Uterus (tissue), 2 donors: ENCODE data around the gene PRKAR1B.

Experiments
- POLR2A ChIP-seq, 2 donors: fragments of 450-650 bp; IDR thresholded peaks; one replicate each; pipeline ENCODE4 v1.6.1; 2016; ENCODE audit warnings: antibody characterized with exemption in 2 of 2, mild to moderate bottlenecking in 1 of 2, moderate library complexity in 1 of 2
- TF ChIP-seq, protein P1 (sequence below), 4 experiments: fragments of 200-600 bp in 2 of 4; fragments of 450-650 bp in 2 of 4; sonication (generic) in 2 of 4; IDR thresholded peaks; one replicate each; pipeline ENCODE4 v1.5.1; 2016 to 2019; ENCODE audit warnings: antibody characterized with exemption in 4 of 4, mild to moderate bottlenecking in 2 of 4, moderate library complexity in 1 of 4

DNA sequence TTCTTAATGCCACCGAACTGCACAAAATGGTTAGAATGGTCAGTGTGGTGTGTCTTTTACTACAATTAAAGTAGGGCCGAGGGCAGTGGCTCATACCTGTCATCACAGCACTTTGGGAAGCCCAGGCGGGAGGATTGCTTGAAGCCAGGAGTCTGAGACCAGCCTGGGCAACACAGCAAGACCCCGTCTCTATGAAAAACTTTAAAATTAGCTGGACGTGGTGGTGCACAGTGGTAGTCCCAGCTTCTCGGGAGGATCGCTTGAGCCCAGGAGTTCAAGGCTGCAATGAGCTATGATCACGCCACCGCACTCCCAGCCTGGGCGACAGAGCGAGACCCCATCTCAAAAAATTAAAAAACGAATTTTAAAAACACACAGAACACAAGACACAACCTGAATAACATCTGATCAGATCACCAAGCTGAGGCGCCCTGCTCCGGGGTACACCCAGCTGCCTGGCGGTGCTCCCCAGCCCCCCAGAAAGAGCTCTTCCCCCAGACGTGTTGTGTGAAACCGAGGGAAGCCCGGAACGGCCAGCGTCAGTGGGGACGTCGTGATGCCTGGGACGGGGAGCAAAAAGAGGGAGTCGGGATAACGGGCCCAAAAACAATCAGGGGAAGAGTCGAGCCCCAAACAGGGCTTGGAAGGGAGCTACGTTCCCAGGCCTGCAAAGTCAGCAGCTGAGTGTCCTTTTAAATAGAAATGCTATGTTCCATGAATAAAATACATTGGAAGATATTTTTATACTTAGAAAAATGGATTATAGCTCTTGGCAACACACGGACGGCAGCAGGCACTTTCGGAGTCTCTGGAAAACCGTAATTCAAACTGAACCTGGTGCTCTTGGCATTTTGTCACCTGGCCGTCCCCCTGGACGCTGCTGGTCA, 126.7 kb downstream of the PRKAR1B start:
- TF ChIP-seq POLR2A (IDR thresholded peaks at IDR 0.05), result no peak
- TF ChIP-seq, protein P1, sequence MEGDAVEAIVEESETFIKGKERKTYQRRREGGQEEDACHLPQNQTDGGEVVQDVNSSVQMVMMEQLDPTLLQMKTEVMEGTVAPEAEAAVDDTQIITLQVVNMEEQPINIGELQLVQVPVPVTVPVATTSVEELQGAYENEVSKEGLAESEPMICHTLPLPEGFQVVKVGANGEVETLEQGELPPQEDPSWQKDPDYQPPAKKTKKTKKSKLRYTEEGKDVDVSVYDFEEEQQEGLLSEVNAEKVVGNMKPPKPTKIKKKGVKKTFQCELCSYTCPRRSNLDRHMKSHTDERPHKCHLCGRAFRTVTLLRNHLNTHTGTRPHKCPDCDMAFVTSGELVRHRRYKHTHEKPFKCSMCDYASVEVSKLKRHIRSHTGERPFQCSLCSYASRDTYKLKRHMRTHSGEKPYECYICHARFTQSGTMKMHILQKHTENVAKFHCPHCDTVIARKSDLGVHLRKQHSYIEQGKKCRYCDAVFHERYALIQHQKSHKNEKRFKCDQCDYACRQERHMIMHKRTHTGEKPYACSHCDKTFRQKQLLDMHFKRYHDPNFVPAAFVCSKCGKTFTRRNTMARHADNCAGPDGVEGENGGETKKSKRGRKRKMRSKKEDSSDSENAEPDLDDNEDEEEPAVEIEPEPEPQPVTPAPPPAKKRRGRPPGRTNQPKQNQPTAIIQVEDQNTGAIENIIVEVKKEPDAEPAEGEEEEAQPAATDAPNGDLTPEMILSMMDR (IDR thresholded peaks at IDR 0.05), result no peak
